Astrocyte (in vitro differentiated cells and primary cell): ENCODE data around the gene MTTP.

Experiments
- EZH2 ChIP-seq: IDR thresholded peaks from 2 replicates; pipeline ENCODE4 v1.6.1; 2012; ENCODE audit warnings: mild to moderate bottlenecking, low read length, inconsistent platforms; ENCODE audit not compliant: insufficient read depth
- TF ChIP-seq, protein P1 (sequence below): IDR thresholded peaks from 2 replicates; pipeline ENCODE4 v1.5.1; 2011; ENCODE audit warnings: low read depth, mild to moderate bottlenecking, inconsistent platforms, low read length, moderate library complexity; ENCODE audit not compliant: insufficient read depth

- TF ChIP-seq, protein P1, sequence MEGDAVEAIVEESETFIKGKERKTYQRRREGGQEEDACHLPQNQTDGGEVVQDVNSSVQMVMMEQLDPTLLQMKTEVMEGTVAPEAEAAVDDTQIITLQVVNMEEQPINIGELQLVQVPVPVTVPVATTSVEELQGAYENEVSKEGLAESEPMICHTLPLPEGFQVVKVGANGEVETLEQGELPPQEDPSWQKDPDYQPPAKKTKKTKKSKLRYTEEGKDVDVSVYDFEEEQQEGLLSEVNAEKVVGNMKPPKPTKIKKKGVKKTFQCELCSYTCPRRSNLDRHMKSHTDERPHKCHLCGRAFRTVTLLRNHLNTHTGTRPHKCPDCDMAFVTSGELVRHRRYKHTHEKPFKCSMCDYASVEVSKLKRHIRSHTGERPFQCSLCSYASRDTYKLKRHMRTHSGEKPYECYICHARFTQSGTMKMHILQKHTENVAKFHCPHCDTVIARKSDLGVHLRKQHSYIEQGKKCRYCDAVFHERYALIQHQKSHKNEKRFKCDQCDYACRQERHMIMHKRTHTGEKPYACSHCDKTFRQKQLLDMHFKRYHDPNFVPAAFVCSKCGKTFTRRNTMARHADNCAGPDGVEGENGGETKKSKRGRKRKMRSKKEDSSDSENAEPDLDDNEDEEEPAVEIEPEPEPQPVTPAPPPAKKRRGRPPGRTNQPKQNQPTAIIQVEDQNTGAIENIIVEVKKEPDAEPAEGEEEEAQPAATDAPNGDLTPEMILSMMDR = no peak
- no peak for TF ChIP-seq EZH2
Measured at GRCh38 chr4:99614491-99614890, 39.9 kb downstream of the MTTP start.
